A673 (cell line): ENCODE measurements around the gene RPL36. TPM values are rescaled to one million over a fixed set of nuclear protein-coding genes. Genes with fewer than 3 reads are reported as not detected.

Experiments used
- BruUV-seq: library from RNA; stranded (reverse); fragments of 400-500 nt; replicated peaks from 2 replicates; lab custom pipeline; 2021; lab: Mats Ljungman, UMichigan
- CTCF ChIA-PET: fragments of 300-600 bp; sonication (Branson Sonifier 250); formaldehyde crosslinking; loops from one replicate; lab custom pipeline; 2022; ENCODE audit warnings: antibody characterized with exemption; lab: Charles Lee
- POLR2A ChIA-PET: fragments of 300-600 bp; sonication (Branson Sonifier 250); formaldehyde crosslinking; loops from one replicate; lab custom pipeline; 2022; ENCODE audit warnings: antibody characterized with exemption; ENCODE audit not compliant: low non-redundant PET; lab: Charles Lee
- DNase-seq: peaks from one replicate; pipeline ENCODE4 v3.0.0-alpha.2; 2015; ENCODE audit warnings: low spot score
- H3K27ac ChIP-seq: fragments of 200-600 bp; sonication (generic); 2 replicates; pipeline ENCODE4 v1.5.1; 2016; ENCODE audit warnings: mixed run types, low read depth, mild to moderate bottlenecking, mixed read lengths, antibody characterized with exemption, low read length; ENCODE audit not compliant: poor library complexity, severe bottlenecking
- H3K27me3 ChIP-seq: fragments of 200-600 bp; sonication (generic); replicated peaks from 2 replicates; pipeline ENCODE4 v1.6.1; 2017; ENCODE audit warnings: mixed run types, low read depth, mild to moderate bottlenecking, mixed read lengths, antibody characterized with exemption, low read length; ENCODE audit not compliant: insufficient read depth, poor library complexity
- H3K36me3 ChIP-seq: fragments of 200-600 bp; sonication (generic); 2 replicates; pipeline ENCODE4 v1.6.1; 2016; ENCODE audit warnings: mixed run types, mild to moderate bottlenecking, mixed read lengths, antibody characterized with exemption, low read length; ENCODE audit not compliant: insufficient read depth, poor library complexity, severe bottlenecking
- H3K4me1 ChIP-seq: fragments of 200-600 bp; sonication (generic); 2 replicates; pipeline ENCODE4 v1.6.1; 2017; ENCODE audit warnings: mixed run types, mild to moderate bottlenecking, mixed read lengths, antibody characterized with exemption, low read length; ENCODE audit not compliant: insufficient read depth, poor library complexity, severe bottlenecking
- H3K4me3 ChIP-seq: fragments of 200-600 bp; sonication (generic); 2 replicates; pipeline ENCODE4 v1.5.1; 2016; ENCODE audit warnings: low read depth, mixed run types, mild to moderate bottlenecking, mixed read lengths, low read length; ENCODE audit not compliant: poor library complexity, severe bottlenecking
- H3K9me3 ChIP-seq: fragments of 200-600 bp; sonication (generic); 2 replicates; pipeline ENCODE4 v1.6.1; 2016; ENCODE audit warnings: mixed run types, low read depth, mild to moderate bottlenecking, mixed read lengths, antibody characterized with exemption, low read length; ENCODE audit not compliant: poor library complexity, severe bottlenecking
- CTCF ChIP-seq: fragments of 300-800, 200-600 bp; sonication (generic); conservative IDR thresholded peaks from 2 replicates; pipeline ENCODE4 v1.5.1; 2017; ENCODE audit warnings: low read depth, mild to moderate bottlenecking, antibody characterized with exemption, low read length, moderate library complexity, mixed read lengths
- EZH2 ChIP-seq: fragments of 200-600 bp; sonication (generic); IDR thresholded peaks from 2 replicates; pipeline ENCODE4 v1.6.1; 2017; ENCODE audit warnings: borderline replicate concordance, low read depth, mild to moderate bottlenecking, mixed read lengths, antibody characterized with exemption, low read length; ENCODE audit not compliant: poor library complexity, severe bottlenecking
- intact Hi-C: fragments of 100-400 bp; cut with micrococcal nuclease; formaldehyde crosslinking; loops from one replicate; pipeline ENCODE4 v1.10.0; 2022; ENCODE audit not compliant: unreplicated experiment
- total RNA-seq: library from RNA; stranded (reverse); gene quantifications from 2 replicates; pipeline ENCODE4 v1.2.3, GENCODE V29; 2021

Gene RPL36
- total RNA-seq, 1 experiment from 2014 or later, result 992 TPM

GRCh38 chr19:5718037-5718578 lies 28.0 kb downstream of the RPL36 start:
- ChIA-PET POLR2A (interaction anchor here (0.6 to 1.2 kb wide), 5 partner anchors 20 to 186 kb away, joined by 3 to 16 read pairs (median 4); partner anchors contain the start of gene RPL36), CTCF (interaction anchor here (0.8 to 1.3 kb wide), 2 partner anchors 27 to 29 kb away, joined by 3 to 4 read pairs; no protein-coding TSS in a partner anchor)
- DNase-seq, result no peak
- no peaks in the 10 kb centered on the region for H3K9me3 ChIP-seq
- TF ChIP-seq EZH2, result no peak
- TF ChIP-seq CTCF, result no peak
- H3K27me3 ChIP-seq, result no peaks in the 10 kb centered on the region
- peaks cover 16% of the 10 kb centered on the region for H3K4me1 ChIP-seq
- peaks cover 24% of the 10 kb centered on the region for H3K36me3 ChIP-seq
- H3K4me3 ChIP-seq, result peak overlapping the region; percentile 93
- intact Hi-C loops, result no loop called here
- no TSS peak for BruUV-seq
- H3K27ac ChIP-seq, result peak overlapping the region; percentile 98

GRCh38 chr19:5718579-5719273 lies 28.6 kb downstream of the RPL36 start:
- H3K27ac ChIP-seq, result peak overlapping the region; percentile 98
- CTCF ChIA-PET, result interaction anchor here (0.5 to 1.3 kb wide), 3 partner anchors 28 to 1352 kb away, joined by 3 to 7 read pairs (median 4); no protein-coding TSS in a partner anchor
- H3K27me3 ChIP-seq, result no peaks in the 10 kb centered on the region
- peak overlapping the region; percentile 93 for H3K4me3 ChIP-seq
- peaks cover 16% of the 10 kb centered on the region for H3K4me1 ChIP-seq
- peaks cover 18% of the 10 kb centered on the region for H3K36me3 ChIP-seq
- no peak for TF ChIP-seq CTCF
- TF ChIP-seq EZH2, result no peak
- H3K9me3 ChIP-seq, result no peaks in the 10 kb centered on the region
- TSS peak; percentile 98 for BruUV-seq
- peak; percentile 71 for DNase-seq
- POLR2A ChIA-PET, result interaction anchor here (0.5 to 1.2 kb wide), 9 partner anchors 20 to 815 kb away, joined by 3 to 16 read pairs (median 4); partner anchors contain the start of gene RPL36
- intact Hi-C loops, result no loop called here

DNA sequence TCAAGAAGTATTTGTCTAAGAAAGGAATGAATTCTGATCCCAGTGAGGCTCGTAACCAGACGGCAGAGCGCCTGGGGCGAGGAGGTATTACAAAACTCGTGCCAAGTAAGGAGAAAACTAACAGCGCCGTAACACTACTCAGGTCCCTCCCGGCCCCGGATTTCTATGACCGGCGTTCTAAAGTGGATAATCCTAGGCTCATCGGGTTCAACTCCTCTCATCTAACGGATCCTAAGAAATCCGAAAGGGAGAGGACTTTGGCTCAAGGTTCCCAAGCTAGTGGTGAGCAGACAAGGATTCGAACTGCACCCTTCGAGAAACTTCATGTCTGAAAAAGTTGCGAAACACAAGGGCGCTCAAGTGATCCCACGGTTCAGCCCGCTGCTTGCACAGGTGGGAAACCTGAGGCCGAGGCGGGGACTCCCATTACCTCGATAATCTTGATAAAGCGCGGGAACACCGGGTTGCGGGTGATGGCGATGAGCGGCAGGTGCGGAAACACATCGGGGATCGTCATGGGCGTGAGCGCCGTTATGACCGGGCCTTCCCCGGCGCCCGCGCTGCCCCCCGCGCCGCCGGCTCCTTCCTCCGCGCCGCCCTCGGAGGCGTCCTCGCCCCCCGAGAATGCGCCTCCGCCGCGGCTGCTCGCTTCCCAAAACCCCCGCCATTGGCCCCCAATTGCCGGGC lies 29.3 kb downstream of the RPL36 start:
- Histone ChIP-seq H3K27me3 (no peaks in the 10 kb centered on the region), H3K4me1 (peaks cover 16% of the 10 kb centered on the region), H3K4me3 (peak overlapping the region; percentile 93), H3K9me3 (no peaks in the 10 kb centered on the region), H3K27ac (peak overlapping the region; percentile 98), H3K36me3 (peaks cover 13% of the 10 kb centered on the region)
- intact Hi-C loops, result no loop called here
- TF ChIP-seq CTCF (no peak), EZH2 (no peak)
- ChIA-PET POLR2A (interaction anchor here (0.5 kb wide), 1 partner anchor 815 kb away, joined by 8 read pairs; no protein-coding TSS in a partner anchor), CTCF (interaction anchor here (0.5 to 1.3 kb wide), 3 partner anchors 30 to 1353 kb away, joined by 3 to 7 read pairs (median 3); partner anchors contain the start of gene NRTN)
- DNase-seq, result no peak
- BruUV-seq, result TSS peak; percentile 70
